GM18870 (cell line): ENCODE measurements around the gene QRSL1.
"Not testable (repeated sequence)": the region's sequence is repeated elsewhere in the genome, so short reads cannot be mapped to it uniquely, and the experiment has no call there.

Source experiments
- ATAC-seq: cut with Tn5 transposase; IDR thresholded peaks from one replicate; pipeline ENCODE4 v1.9.1; 2021; ENCODE audit warnings: moderate library complexity; ENCODE audit not compliant: unreplicated experiment

QRSL1 gene, protein sequence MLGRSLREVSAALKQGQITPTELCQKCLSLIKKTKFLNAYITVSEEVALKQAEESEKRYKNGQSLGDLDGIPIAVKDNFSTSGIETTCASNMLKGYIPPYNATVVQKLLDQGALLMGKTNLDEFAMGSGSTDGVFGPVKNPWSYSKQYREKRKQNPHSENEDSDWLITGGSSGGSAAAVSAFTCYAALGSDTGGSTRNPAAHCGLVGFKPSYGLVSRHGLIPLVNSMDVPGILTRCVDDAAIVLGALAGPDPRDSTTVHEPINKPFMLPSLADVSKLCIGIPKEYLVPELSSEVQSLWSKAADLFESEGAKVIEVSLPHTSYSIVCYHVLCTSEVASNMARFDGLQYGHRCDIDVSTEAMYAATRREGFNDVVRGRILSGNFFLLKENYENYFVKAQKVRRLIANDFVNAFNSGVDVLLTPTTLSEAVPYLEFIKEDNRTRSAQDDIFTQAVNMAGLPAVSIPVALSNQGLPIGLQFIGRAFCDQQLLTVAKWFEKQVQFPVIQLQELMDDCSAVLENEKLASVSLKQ

GRCh38 chr6:106629103-106629858 lies at the start of gene QRSL1, which contains the start of gene RTN4IP1:
Gene QRSL1, plus strand, starts transcription at chr6:106629578. Its CDS starts 104 bp downstream, at chr6:106629682.
Gene RTN4IP1, minus strand, starts transcription at chr6:106629498. Its CDS starts 477 bp downstream, at chr6:106629021.
- peak; percentile 73 for ATAC-seq

GRCh38 chr6:106581468-106581867 lies 47.9 kb upstream of the QRSL1 start:
- ATAC-seq: no peak

DNA sequence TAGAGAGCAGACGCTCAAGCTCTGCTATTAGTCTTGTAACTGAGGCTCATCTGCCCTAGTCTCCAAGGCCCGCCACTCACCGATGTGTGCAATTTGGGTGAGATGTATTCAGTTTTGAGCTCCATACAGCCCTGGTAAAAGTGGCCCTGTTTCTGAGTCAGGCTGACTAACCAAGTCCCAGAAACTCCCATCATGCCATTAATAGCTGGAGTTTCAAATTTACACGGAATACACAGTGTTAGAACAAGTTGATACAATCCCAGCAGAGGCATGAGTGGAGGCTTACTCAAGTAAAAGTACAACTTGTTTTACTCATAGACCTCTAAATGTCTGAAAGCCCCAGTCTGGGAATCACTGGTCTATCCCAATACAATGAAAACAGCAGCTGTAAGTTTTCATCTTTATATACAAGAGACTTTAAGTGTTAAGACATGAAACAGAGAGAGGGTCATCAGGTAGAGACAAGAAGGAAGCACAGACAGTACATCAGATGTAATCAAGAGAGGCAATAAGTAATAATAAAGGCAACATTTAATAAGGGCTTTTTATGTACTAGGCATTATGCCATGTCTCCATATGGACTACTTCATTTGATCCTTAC lies 42.5 kb upstream of the QRSL1 start:
- ATAC-seq: no peak

DNA sequence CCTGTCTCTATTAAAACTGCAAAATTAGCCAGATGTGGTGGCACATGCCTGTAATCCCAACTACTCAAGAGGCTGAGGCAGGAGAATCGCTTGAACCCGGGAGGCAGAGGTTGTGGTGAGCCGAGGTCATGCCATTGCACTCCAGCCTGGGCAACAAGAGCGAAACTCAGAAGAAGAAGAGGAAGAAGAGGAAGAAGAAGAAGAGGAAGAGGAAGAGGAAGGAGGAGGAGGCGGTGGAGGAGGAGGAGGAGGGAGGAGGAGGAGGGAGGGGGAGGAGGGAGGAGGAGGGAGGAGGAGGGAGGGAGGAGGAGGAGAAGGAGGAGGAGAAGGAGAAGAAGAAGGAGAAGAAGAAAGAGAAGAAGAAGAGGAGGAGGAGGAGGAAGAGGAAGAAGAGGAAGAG lies 40.4 kb upstream of the QRSL1 start:
- ATAC-seq: not testable (repeated sequence)

GRCh38 chr6:106591111-106591825 lies 38.1 kb upstream of the QRSL1 start:
- ATAC-seq: no peak

GRCh38 chr6:106599440-106599839 lies 29.9 kb upstream of the QRSL1 start:
- no peak for ATAC-seq

DNA sequence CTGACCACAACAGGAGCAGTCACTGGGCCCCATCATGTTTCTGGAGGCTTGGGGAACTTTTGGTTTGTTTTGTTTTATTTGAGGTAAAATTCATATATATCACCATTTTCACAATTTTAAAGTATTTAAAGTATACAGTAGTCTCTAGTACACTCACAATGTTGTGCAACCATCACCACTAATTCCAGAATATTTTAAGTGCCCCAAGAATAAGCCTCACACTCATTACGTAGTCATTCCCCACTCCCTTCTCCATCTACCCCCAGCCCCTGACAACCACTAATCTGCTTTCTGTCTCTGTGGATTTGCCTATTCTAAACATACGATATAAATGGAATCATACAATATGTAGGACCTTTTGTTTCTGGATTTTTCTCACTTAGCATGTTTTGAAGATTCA lies 29.0 kb upstream of the QRSL1 start:
- no peak for ATAC-seq

DNA sequence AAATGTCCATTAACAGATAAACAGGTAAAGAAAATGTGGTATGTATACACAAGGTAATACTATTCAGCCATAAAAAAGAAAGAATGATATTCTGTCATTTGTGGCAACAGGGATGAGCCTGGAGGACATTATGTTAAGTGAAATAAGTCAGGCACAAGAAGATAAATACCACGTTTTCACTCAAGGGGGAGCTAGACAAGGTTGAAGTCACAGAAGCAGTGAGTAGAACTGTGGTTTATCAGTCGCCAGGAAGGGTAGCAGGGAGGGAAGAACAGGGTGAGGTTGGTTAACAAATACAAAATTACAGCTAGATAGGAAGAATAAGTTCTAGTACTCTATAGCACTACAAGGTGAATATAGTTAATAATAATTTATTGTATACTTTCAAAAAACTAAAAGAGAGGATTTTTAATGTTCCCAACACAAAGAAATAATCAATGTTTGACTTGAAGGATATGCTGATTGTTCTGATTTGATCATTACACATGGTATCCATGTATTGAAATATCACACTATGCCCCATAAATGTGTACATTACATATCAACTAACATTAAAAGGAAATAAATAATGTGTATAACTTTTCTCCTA lies 21.2 kb upstream of the QRSL1 start:
- ATAC-seq: peak; percentile 64

- no peak for ATAC-seq
These were observed 19.7 kb upstream of the QRSL1 start for GRCh38 chr6:106609699-106610098.

DNA sequence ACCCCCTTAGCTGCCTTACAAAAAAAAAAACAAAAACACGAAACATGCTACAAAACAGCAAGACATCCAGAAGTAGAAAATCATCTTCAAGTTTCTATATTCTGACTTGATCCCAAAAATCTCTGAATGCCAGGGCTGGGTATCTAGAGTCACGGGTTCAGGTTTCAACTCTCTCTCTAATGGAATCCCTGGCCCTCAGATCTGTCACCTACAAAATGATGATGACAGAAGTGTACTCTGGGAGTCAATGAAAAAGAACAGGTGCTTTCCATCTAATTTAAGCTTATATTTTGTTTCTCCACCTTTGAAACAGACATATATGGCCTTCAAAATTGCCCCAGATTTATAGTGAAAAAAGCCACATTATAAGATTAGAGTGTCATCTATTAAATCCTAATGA lies 18.3 kb upstream of the QRSL1 start:
- no peak for ATAC-seq

GRCh38 chr6:106612671-106613416 lies 16.5 kb upstream of the QRSL1 start:
- ATAC-seq: no peak

DNA sequence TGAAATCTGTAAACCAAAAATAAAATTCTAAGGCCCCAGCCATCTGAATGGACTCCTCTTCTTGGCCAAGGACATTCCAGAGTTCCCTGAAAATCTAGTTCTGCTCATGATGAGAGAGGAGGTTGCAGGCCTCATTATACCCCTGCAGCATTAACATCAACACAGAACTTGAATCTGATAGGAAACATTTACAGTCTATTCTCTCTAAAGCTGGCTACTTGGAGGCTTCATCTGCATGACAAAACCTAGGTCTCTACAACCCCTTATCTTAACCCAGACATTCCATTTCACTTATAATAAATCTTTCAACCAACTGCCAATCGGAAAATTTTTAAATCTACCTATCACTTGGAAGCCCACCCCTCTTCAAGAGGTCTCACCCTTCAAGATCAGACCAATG lies 15.8 kb upstream of the QRSL1 start:
- ATAC-seq: no peak

DNA sequence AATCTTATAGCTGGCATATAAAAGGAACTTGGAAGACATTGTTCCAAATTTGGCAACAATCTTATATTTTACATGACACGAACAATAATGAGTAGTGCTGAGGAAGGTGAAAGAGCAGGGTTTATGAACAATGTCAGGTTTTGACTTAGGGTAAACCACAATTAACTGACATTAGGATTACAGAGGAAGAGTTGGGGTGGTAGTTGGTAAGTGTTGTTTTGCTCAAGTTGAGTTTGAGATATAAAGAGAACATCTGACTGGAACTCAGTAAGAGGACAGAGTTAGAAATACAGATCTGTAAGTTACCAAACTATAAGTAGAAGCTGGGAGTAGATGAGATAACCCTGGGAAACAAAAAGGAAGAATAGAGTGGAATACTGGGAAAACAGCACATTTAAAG lies 15.2 kb upstream of the QRSL1 start:
- no peak for ATAC-seq

DNA sequence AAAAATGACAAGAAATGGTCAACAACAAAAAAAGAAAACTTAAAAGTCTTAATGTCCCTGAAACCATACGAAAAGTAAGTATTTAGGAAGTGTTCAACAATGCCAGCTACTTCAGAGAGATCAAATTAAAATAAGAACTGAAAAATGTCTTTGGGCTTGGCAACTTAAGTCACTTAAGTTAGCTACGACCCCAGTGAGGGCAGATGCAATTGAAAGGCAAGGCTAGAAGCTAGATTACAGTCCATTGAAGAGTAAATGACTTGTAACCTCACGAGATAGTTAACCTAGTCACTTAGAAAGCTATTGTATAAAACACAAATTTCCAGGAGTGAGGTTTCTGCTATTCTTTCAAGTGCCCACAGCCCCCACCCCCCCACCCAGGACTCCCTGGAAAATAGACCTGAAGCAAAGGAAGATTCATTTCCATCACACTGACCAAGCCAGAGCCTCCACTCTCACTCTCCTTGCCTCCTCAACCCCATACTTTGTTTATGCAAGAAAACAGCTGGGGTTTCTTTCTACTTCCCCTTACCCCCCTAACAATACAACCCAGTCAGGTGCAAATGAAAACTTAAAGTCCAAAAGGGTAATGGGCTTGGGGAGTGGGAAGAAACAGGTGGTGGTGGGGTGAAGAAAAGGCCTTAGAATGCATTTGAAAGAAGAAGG lies 14.7 kb upstream of the QRSL1 start:
- ATAC-seq: no peak

DNA sequence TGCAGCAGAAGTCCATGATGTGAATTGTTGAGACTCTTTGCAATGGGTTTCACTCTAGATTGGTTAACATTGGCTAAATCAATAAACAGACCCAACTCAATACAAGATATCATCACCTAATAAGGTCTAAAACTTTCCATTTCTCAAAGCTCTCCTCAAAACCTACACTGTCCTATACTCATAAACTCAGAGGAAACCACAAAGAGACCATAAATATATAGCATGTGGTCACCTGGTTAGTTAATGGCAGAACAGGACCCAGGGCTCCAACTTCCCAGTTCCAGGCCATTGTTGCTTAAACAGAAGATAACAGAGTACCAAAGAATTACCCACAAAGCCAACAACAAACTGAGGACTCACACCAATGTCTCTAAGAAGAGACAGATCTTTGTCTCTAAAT lies 12.1 kb upstream of the QRSL1 start:
- peak; percentile 74 for ATAC-seq

GRCh38 chr6:106617857-106618256 lies 11.5 kb upstream of the QRSL1 start:
- ATAC-seq: no peak

DNA sequence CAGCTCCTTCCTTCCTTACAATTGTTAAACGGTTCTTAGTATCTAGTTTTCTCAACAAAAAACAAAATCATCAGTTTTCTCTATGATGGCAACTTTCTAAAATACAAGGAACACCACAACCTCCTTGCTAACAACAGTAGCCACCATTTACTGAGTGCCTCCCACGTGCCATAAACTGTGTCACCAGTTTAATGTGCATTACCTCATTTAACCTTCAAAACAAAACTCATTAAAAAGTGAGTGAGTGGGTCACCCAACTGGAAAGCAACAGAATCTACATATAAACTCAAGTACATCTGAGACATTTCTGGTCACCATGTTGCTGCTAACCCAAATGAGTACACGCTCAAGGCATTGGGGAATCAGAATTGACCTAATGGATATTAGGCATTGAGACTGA lies 11.1 kb upstream of the QRSL1 start:
- ATAC-seq: no peak

DNA sequence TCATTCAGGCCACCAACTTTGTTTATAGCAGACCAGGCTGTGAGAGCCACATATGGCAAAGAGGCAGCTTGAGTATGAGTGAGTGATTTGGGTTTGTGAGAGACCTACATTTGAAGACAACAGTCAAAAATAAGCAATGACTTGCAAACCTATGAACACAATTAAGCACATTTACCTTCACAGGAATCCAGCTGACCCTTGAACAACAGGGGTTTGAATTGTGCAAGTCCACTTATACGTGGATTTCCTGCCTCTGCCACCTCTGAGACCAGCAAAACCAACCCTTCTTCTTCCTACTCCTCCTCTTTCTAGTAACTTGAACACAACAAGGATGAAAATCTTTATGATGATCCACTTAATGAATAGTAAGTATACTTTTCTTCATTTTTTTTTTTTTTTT lies 10.2 kb upstream of the QRSL1 start:
- no peak for ATAC-seq
